ENCODE measurements around the gene KRTAP5-1. TPM values are rescaled to one million over a fixed set of nuclear protein-coding genes. Genes with fewer than 3 reads are reported as not detected.

KRTAP5-1 gene
- total RNA-seq, 2 experiments from 2014 or later, result not detected

- Histone ChIP-seq H3K4me1 (ENCODE audit: insufficient read depth, low read length, poor library complexity, severe bottlenecking) (no peaks in the 10 kb centered on the region), H3K36me3 (ENCODE audit: insufficient read depth, low read length) (no peaks in the 10 kb centered on the region), H4K20me1 (ENCODE audit: insufficient read depth, low read length) (no peaks in the 10 kb centered on the region), H3K4me3 (ENCODE audit: low read depth, low read length, poor library complexity, severe bottlenecking) (no peak overlapping the region), H3K4me2 (ENCODE audit: low read length) (no peak overlapping the region), H3K27ac (ENCODE audit: low read depth, low read length, poor library complexity, severe bottlenecking) (no peak overlapping the region), H3K9me3 (ENCODE audit: low read length) (no peaks in the 10 kb centered on the region), H3K79me2 (ENCODE audit: insufficient read depth, low read depth, low read length) (no peaks in the 10 kb centered on the region), H3K9me2 (ENCODE audit: insufficient read depth, low read length) (no peaks in the 10 kb centered on the region), H2AFZ (ENCODE audit: low read length) (no peak overlapping the region)
- ChIA-PET CTCF (ENCODE audit: unreplicated experiment) (no interaction called here), POLR2A (no interaction called here)
- intact Hi-C loops (cut with micrococcal nuclease; ENCODE audit: unreplicated experiment), result no loop called here
- no peak for DNase-seq (ENCODE audit: low spot score)
- BruUV-seq (replicated peaks), result no TSS peak
- no peak for TF ChIP-seq EZH2phosphoT487 (IDR thresholded peaks at IDR 0.05; ENCODE audit: borderline replicate concordance, low read depth, low read length)
- no peak for TF ChIP-seq CTCF (conservative IDR thresholded peaks at IDR 0.05; ENCODE audit: low read length)
Measured at GRCh38 chr11:1556278-1556902, 28.7 kb downstream of the KRTAP5-1 start.

GRCh38 chr11:1555713-1556153, 29.4 kb downstream of the KRTAP5-1 start:
- H4K20me1 ChIP-seq (ENCODE audit: insufficient read depth, low read length), result no peaks in the 10 kb centered on the region
- DNase-seq (ENCODE audit: low spot score), result no peak
- no peaks in the 10 kb centered on the region for H3K9me2 ChIP-seq (ENCODE audit: insufficient read depth, low read length)
- no peak overlapping the region for H3K4me2 ChIP-seq (ENCODE audit: low read length)
- H2AFZ ChIP-seq (ENCODE audit: low read length), result no peak overlapping the region
- POLR2A ChIA-PET, result no interaction called here
- no peak overlapping the region for H3K4me3 ChIP-seq (ENCODE audit: low read depth, low read length, poor library complexity, severe bottlenecking)
- no peak for TF ChIP-seq EZH2phosphoT487 (IDR thresholded peaks at IDR 0.05; ENCODE audit: borderline replicate concordance, low read depth, low read length)
- TF ChIP-seq CTCF (conservative IDR thresholded peaks at IDR 0.05; ENCODE audit: low read length), result no peak
- H3K36me3 ChIP-seq (ENCODE audit: insufficient read depth, low read length), result no peaks in the 10 kb centered on the region
- no peaks in the 10 kb centered on the region for H3K79me2 ChIP-seq (ENCODE audit: insufficient read depth, low read depth, low read length)
- intact Hi-C loops (cut with micrococcal nuclease; ENCODE audit: unreplicated experiment), result no loop called here
- BruUV-seq (replicated peaks), result no TSS peak
- CTCF ChIA-PET (ENCODE audit: unreplicated experiment), result interaction anchor here (0.6 kb wide), 1 partner anchor 92 kb away, joined by 3 read pairs; no protein-coding TSS in a partner anchor
- no peaks in the 10 kb centered on the region for H3K4me1 ChIP-seq (ENCODE audit: insufficient read depth, low read length, poor library complexity, severe bottlenecking)
- no peaks in the 10 kb centered on the region for H3K9me3 ChIP-seq (ENCODE audit: low read length)
- H3K27ac ChIP-seq (ENCODE audit: low read depth, low read length, poor library complexity, severe bottlenecking), result no peak overlapping the region

- Histone ChIP-seq H3K4me1 (ENCODE audit: insufficient read depth, low read length, poor library complexity, severe bottlenecking) (no peaks in the 10 kb centered on the region), H3K79me2 (ENCODE audit: insufficient read depth, low read depth, low read length) (no peaks in the 10 kb centered on the region), H3K9me2 (ENCODE audit: insufficient read depth, low read length) (no peaks in the 10 kb centered on the region), H3K4me2 (ENCODE audit: low read length) (no peak overlapping the region), H3K4me3 (ENCODE audit: low read depth, low read length, poor library complexity, severe bottlenecking) (no peak overlapping the region), H3K9me3 (ENCODE audit: low read length) (no peaks in the 10 kb centered on the region), H4K20me1 (ENCODE audit: insufficient read depth, low read length) (no peaks in the 10 kb centered on the region), H2AFZ (ENCODE audit: low read length) (no peak overlapping the region), H3K27ac (ENCODE audit: low read depth, low read length, poor library complexity, severe bottlenecking) (no peak overlapping the region), H3K36me3 (ENCODE audit: insufficient read depth, low read length) (no peaks in the 10 kb centered on the region)
- CTCF ChIA-PET (ENCODE audit: unreplicated experiment), result interaction anchor here (0.6 kb wide), 1 partner anchor 92 kb away, joined by 3 read pairs; no protein-coding TSS in a partner anchor
- POLR2A ChIA-PET, result no interaction called here
- BruUV-seq (replicated peaks), result no TSS peak
- no peak for DNase-seq (ENCODE audit: low spot score)
- intact Hi-C loops (cut with micrococcal nuclease; ENCODE audit: unreplicated experiment), result no loop called here
- TF ChIP-seq EZH2phosphoT487 (IDR thresholded peaks at IDR 0.05; ENCODE audit: borderline replicate concordance, low read depth, low read length) (no peak), CTCF (conservative IDR thresholded peaks at IDR 0.05; ENCODE audit: low read length) (no peak)
Measured at GRCh38 chr11:1554981-1555712, 29.9 kb downstream of the KRTAP5-1 start.

Data from OCI-LY7 (cell line).